Fibroblast of the aortic adventitia (primary cell): Measurements from ENCODE around the gene PLCL2. TPM values are rescaled to one million over a fixed set of nuclear protein-coding genes. Genes with fewer than 3 reads are reported as not detected.
"Not testable (repeated sequence)": the region's sequence is repeated elsewhere in the genome, so short reads cannot be mapped to it uniquely, and the experiment has no call there.

Experiments
- DNase-seq: peaks from one replicate; pipeline ENCODE4 v3.0.0-alpha.2; 2010; ENCODE audit warnings: low read depth
- H3K4me3 ChIP-seq: 2 replicates; pipeline ENCODE4 v1.5.1; 2011; ENCODE audit warnings: low read depth, mild to moderate bottlenecking, control low read depth, low read length, moderate library complexity
- total RNA-seq: library from RNA; depleted of rRNA; stranded (reverse); fragments of >200 nt; gene quantifications from 2 replicates; pipeline ENCODE4 v1.2.3, GENCODE V29; 2012; ENCODE audit warnings: low replicate concordance
- TF ChIP-seq, protein P1 (sequence below): IDR thresholded peaks from 2 replicates; pipeline ENCODE4 v1.5.1; 2011; ENCODE audit warnings: mild to moderate bottlenecking, low read length, control low read depth, inconsistent platforms; ENCODE audit not compliant: insufficient read depth

Gene PLCL2
- total RNA-seq, 1 donor = 11.6 TPM

- TF ChIP-seq, protein P1, sequence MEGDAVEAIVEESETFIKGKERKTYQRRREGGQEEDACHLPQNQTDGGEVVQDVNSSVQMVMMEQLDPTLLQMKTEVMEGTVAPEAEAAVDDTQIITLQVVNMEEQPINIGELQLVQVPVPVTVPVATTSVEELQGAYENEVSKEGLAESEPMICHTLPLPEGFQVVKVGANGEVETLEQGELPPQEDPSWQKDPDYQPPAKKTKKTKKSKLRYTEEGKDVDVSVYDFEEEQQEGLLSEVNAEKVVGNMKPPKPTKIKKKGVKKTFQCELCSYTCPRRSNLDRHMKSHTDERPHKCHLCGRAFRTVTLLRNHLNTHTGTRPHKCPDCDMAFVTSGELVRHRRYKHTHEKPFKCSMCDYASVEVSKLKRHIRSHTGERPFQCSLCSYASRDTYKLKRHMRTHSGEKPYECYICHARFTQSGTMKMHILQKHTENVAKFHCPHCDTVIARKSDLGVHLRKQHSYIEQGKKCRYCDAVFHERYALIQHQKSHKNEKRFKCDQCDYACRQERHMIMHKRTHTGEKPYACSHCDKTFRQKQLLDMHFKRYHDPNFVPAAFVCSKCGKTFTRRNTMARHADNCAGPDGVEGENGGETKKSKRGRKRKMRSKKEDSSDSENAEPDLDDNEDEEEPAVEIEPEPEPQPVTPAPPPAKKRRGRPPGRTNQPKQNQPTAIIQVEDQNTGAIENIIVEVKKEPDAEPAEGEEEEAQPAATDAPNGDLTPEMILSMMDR = no peak
- H3K4me3 ChIP-seq = no peak overlapping the region
Measured at GRCh38 chr3:16940769-16941700, 56.3 kb downstream of the PLCL2 start.

DNA sequence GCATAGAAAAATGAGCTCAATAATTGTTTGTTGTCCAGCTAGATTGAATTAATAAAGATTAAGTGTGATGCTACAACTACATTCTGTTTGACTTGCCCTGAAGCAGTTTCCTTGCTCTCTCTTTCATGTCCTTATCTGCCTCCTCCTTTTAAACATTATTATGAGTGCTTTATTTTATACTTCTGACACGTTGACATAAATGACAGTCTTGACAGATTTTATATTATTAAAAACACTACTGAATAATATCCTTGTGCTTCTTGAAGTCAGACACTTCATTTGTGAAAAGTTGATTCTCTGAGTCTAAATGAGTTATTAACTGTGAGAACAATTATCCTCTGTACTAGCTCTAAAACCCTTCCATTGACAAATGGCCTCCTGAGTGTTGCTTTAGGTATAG, 58.2 kb downstream of the PLCL2 start:
- DNase-seq = no peak
- TF ChIP-seq, protein P1 = no peak
- H3K4me3 ChIP-seq = no peak overlapping the region

More at GRCh38 chr3:16940769-16941700, 56.3 kb downstream of the PLCL2 start:
- no peak for DNase-seq

DNA sequence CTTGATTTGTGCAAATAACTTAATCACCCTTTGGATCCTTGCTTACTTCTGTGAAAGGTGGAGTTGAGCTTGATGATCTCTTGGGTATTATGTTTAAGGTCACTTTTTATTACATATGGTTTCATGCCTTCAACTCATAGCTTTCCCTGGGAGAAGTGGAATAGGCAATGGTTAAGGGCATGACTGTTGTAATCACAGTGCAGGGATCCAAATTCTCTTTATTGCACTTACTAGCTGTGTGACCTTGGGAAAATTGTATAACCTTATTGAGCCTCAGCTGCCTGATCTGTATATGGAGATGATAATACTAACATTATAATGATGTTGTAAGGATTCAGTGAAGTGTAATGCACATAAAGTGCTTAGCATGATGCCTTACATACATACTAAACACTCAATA, 59.1 kb downstream of the PLCL2 start:
- no peak for DNase-seq
- TF ChIP-seq, protein P1 = no peak
- no peak overlapping the region for H3K4me3 ChIP-seq

DNA sequence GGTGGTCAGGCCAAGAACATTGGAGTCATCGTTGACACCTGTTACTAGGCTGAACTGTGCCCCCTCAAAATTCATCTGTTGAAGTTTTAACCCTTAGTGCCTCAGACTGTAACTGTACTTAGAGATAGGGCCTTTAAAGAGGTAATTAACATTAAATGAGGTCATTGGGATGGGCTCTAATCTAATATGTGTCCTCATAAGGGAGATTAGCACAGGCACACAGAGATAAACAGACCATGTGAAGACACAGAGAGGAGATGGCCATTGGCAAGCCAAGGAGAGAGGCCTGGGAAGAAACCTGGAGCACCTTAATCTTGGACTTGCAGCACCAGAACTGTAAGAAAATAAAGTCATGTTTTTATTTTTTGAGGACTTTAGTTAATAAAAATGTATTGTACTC, 59.6 kb downstream of the PLCL2 start:
- DNase-seq = no peak
- H3K4me3 ChIP-seq = no peak overlapping the region

GRCh38 chr3:16945330-16945729, 60.6 kb downstream of the PLCL2 start:
- no peak overlapping the region for H3K4me3 ChIP-seq
- TF ChIP-seq, protein P1 = no peak
- DNase-seq = peak; percentile 45

More for the DNA sequence above, 59.6 kb downstream of the PLCL2 start:
- TF ChIP-seq, protein P1 = no peak

DNA sequence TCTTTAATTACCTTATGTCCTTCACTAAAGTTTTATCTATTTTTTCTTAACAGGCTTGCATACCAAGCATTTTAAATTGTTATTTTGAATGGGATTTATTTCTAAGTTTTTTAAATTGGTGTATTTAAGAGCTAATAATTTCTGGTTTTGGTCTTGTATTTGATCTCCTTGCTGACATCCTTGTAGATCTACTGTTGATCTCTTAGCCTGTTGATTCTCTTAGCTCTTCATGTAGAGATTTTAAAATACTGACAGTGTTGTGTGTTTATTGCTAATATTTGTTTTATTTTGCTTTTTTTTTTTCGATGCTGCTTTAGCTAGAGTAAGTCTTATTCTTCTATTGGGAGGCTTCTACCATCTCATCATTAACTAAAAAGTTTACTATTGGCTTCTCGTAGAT, 65.5 kb downstream of the PLCL2 start:
- TF ChIP-seq, protein P1 = no peak
- no peak overlapping the region for H3K4me3 ChIP-seq
- no peak for DNase-seq

DNA sequence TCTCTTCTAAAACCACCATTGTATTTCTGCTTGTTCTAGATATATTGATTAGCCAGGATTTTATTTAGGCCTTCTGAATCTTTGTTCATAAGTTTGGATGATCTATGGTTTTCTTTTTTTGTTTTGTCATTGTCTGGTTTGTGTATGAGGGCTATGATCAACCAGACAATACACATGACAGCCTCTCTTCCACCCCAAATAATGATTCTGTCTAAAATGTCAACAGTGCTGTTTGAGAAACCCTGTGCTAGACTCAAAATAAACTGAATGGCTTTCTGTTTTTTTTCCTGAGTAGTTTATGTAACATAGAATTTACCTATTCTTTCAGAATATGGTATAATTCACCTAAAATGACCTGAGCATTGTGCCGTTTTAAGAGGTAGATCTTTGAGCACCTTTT, 66.1 kb downstream of the PLCL2 start:
- DNase-seq = no peak
- TF ChIP-seq, protein P1 = no peak
- H3K4me3 ChIP-seq = no peak overlapping the region

GRCh38 chr3:16957852-16958251, 73.1 kb downstream of the PLCL2 start:
- not testable (repeated sequence) for DNase-seq, H3K4me3 ChIP-seq
